B cell (primary cell): ENCODE data around the gene CASR.

Source experiments
- CTCF ChIP-seq: fragments of 200-600 bp; IDR thresholded peaks from one replicate; pipeline ENCODE4 v1.8.0; 2022; ENCODE audit warnings: antibody characterized with exemption, mild to moderate bottlenecking
- EZH2 ChIP-seq: IDR thresholded peaks from 2 replicates; pipeline ENCODE4 v1.6.1; 2012; ENCODE audit warnings: borderline replicate concordance, low read depth, mild to moderate bottlenecking, moderate library complexity, low read length; ENCODE audit not compliant: insufficient read depth, poor library complexity, severe bottlenecking

- TF ChIP-seq CTCF, result no peak
- TF ChIP-seq EZH2, result no peak
Measured at GRCh38 chr3:122260206-122260605, 76.7 kb downstream of the CASR start.
